ENCODE measurements around the gene OSBPL1A.

GRCh38 chr18:24271381-24272228, 126.0 kb downstream of the OSBPL1A start:
- TF ChIP-seq CTCF (conservative IDR thresholded peaks at IDR 0.05) (no peak), EZH2 (IDR thresholded peaks at IDR 0.05; ENCODE audit: low read depth) (no peak)

Data from PC-9 (cell line).